H1 (cell line): ENCODE data around the gene NUFIP2. TPM values are rescaled to one million over a fixed set of nuclear protein-coding genes. Genes with fewer than 3 reads are reported as not detected.

Source experiments
- CTCF ChIA-PET: fragments of 300-600 bp; sonication (Branson Sonifier 250); formaldehyde crosslinking; loops from one replicate; lab custom pipeline; 2021; ENCODE audit not compliant: partially characterized antibody; lab: Charles Lee
- POLR2A ChIA-PET: fragments of 300-600 bp; sonication (Branson Sonifier 250); formaldehyde crosslinking; loops from one replicate; lab custom pipeline; 2021; ENCODE audit warnings: inconsistent platforms; ENCODE audit not compliant: partially characterized antibody; lab: Charles Lee
- DNase-seq, 2 experiments: peaks; one replicate each; pipeline versions ENCODE4 v3.0.0 to v3.0.0-alpha.2; 2010 to 2022; ENCODE audit warnings: low spot score in 2 of 2, low read depth in 1 of 2, mixed read lengths in 1 of 2
- FAIRE-seq: peaks from 2 replicates; lab custom pipeline; 2011; peaks lifted over from hg19 to GRCh38; lab: Jason Lieb, UNC
- H2AFZ ChIP-seq: 2 replicates; pipeline ENCODE4 v1.8.1; 2012; ENCODE audit warnings: low read length, inconsistent platforms
- H2AK5ac ChIP-seq: 2 replicates; pipeline ENCODE4 v1.6.1; 2013; ENCODE audit warnings: low read depth, low read length
- H2BK120ac ChIP-seq: replicated peaks from 2 replicates; pipeline ENCODE3; 2013; ENCODE audit warnings: low read depth, low read length, inconsistent platforms
- H2BK12ac ChIP-seq: 2 replicates; pipeline ENCODE4 v1.6.1; 2013; ENCODE audit warnings: low read depth, low read length
- H2BK15ac ChIP-seq: 2 replicates; pipeline ENCODE4 v1.6.1; 2013; ENCODE audit warnings: low read length
- H2BK20ac ChIP-seq: 2 replicates; pipeline ENCODE4 v1.6.1; 2013; ENCODE audit warnings: low read length
- H2BK5ac ChIP-seq: 2 replicates; pipeline ENCODE4 v1.6.1; 2013; ENCODE audit warnings: low read depth, low read length
- H3K14ac ChIP-seq: 2 replicates; pipeline ENCODE4 v1.6.1; 2013; ENCODE audit warnings: inconsistent platforms; ENCODE audit not compliant: insufficient read length
- H3K18ac ChIP-seq: 2 replicates; pipeline ENCODE4 v1.6.1; 2013; ENCODE audit warnings: low read length; ENCODE audit errors: extremely low read depth
- H3K23ac ChIP-seq: 2 replicates; pipeline ENCODE4 v1.6.1; 2013; ENCODE audit warnings: inconsistent platforms; ENCODE audit not compliant: insufficient read length
- H3K23me2 ChIP-seq: 2 replicates; pipeline ENCODE4 v1.6.1; 2013; ENCODE audit warnings: low read depth, low read length
- H3K27ac ChIP-seq: 2 replicates; pipeline ENCODE4 v1.6.1; 2011; ENCODE audit warnings: low read depth, low read length, inconsistent platforms
- H3K27me3 ChIP-seq, 4 experiments: replicated peaks in 1 of 4; 1 replicate in 1 of 4; 2 replicates in 3 of 4; pipeline versions ENCODE4 v1.6.1 to v1.8.1; 2011 to 2013; ENCODE audit warnings: low read length in 3 of 4, mild to moderate bottlenecking in 3 of 4, inconsistent platforms in 2 of 4, mixed read lengths in 2 of 4, moderate library complexity in 1 of 4; ENCODE audit not compliant: control insufficient read depth in 3 of 4, insufficient read depth in 3 of 4; ENCODE audit errors: extremely low read depth in 1 of 4
- H3K36me3 ChIP-seq, 4 experiments: 2 replicates each; pipeline versions ENCODE4 v1.6.1 to v1.8.1; 2011 to 2013; ENCODE audit warnings: mild to moderate bottlenecking in 4 of 4, low read length in 3 of 4, moderate library complexity in 2 of 4, control low read depth in 1 of 4, inconsistent platforms in 1 of 4; ENCODE audit not compliant: insufficient read depth in 4 of 4, control insufficient read depth in 2 of 4
- H3K4ac ChIP-seq: replicated peaks from 2 replicates; pipeline ENCODE3; 2013; ENCODE audit warnings: low read length, low read depth, mixed read lengths, inconsistent platforms; ENCODE audit not compliant: insufficient read length
- H3K4me1 ChIP-seq, 4 experiments: replicated peaks in 1 of 4; 1 replicate in 1 of 4; 2 replicates in 3 of 4; pipeline versions ENCODE4 v1.6.1 to v1.8.1; 2011 to 2013; ENCODE audit warnings: low read length in 3 of 4, inconsistent platforms in 2 of 4, mixed read lengths in 1 of 4; ENCODE audit not compliant: insufficient read depth in 4 of 4, control insufficient read depth in 3 of 4
- H3K4me2 ChIP-seq, 2 experiments: 2 replicates each; pipeline versions ENCODE4 v1.6.1 to v1.8.1; 2011 to 2013; ENCODE audit warnings: low read depth in 2 of 2, low read length in 2 of 2, control low read depth in 1 of 2, inconsistent platforms in 1 of 2, mild to moderate bottlenecking in 1 of 2; ENCODE audit not compliant: insufficient read depth in 1 of 2
- H3K4me3 ChIP-seq, 4 experiments: fragments of 200-600, 300-600 bp in 1 of 4; sonication (generic), shearing (Covaris generic), sonication (Bioruptor Twin) in 1 of 4; 2 replicates each; pipeline versions ENCODE4 v1.5.1 to v1.8.1; 2011 to 2016; ENCODE audit warnings: low read length in 4 of 4, low read depth in 3 of 4, control low read depth in 2 of 4, inconsistent platforms in 2 of 4, mild to moderate bottlenecking in 2 of 4, mixed read lengths in 1 of 4, moderate library complexity in 1 of 4; ENCODE audit not compliant: insufficient read depth in 2 of 4; ENCODE audit errors: extremely low read depth in 1 of 4
- H3K56ac ChIP-seq: replicated peaks from 2 replicates; pipeline ENCODE3; 2013; ENCODE audit warnings: low read depth, mild to moderate bottlenecking, mixed read lengths, low read length, inconsistent platforms; ENCODE audit not compliant: insufficient read length
- H3K79me1 ChIP-seq: 2 replicates; pipeline ENCODE4 v1.6.1; 2013; ENCODE audit warnings: low read depth, low read length, control low read depth
- H3K79me2 ChIP-seq, 2 experiments: 2 replicates each; pipeline versions ENCODE4 v1.6.1 to v1.8.1; 2012 to 2013; ENCODE audit warnings: low read length in 2 of 2, mild to moderate bottlenecking in 2 of 2, inconsistent platforms in 1 of 2; ENCODE audit not compliant: insufficient read depth in 2 of 2, control insufficient read depth in 1 of 2
- H3K9ac ChIP-seq, 4 experiments: replicated peaks in 1 of 4; 1 replicate in 1 of 4; 2 replicates in 3 of 4; pipeline versions ENCODE4 v1.6.1 to v1.8.1; 2011 to 2013; ENCODE audit warnings: low read depth in 3 of 4, low read length in 3 of 4, control low read depth in 2 of 4, mild to moderate bottlenecking in 2 of 4, moderate library complexity in 2 of 4, inconsistent platforms in 1 of 4; ENCODE audit errors: extremely low read depth in 1 of 4
- H3K9me3 ChIP-seq, 2 experiments: 2 replicates each; pipeline versions ENCODE4 v1.6.1 to v1.8.1; 2012 to 2013; ENCODE audit warnings: mild to moderate bottlenecking in 2 of 2, moderate library complexity in 2 of 2, control low read depth in 1 of 2, inconsistent platforms in 1 of 2, low read depth in 1 of 2, low read length in 1 of 2, mixed read lengths in 1 of 2; ENCODE audit not compliant: insufficient read depth in 2 of 2
- H4K20me1 ChIP-seq, 2 experiments: replicated peaks in 1 of 2; 2 replicates each; pipeline versions ENCODE3 to v1.8.1; 2011 to 2013; ENCODE audit warnings: inconsistent platforms in 2 of 2, low read length in 2 of 2, mild to moderate bottlenecking in 1 of 2; ENCODE audit not compliant: insufficient read depth in 2 of 2, control insufficient read depth in 1 of 2
- H4K5ac ChIP-seq: 2 replicates; pipeline ENCODE4 v1.6.1; 2013; ENCODE audit warnings: low read length, low read depth, mixed read lengths, inconsistent platforms; ENCODE audit not compliant: insufficient read length
- H4K8ac ChIP-seq: 2 replicates; pipeline ENCODE4 v1.8.0; 2013; ENCODE audit warnings: mild to moderate bottlenecking, moderate library complexity, low read length, inconsistent platforms; ENCODE audit not compliant: insufficient read depth; ENCODE audit errors: extremely low read depth
- H4K91ac ChIP-seq: replicated peaks from 2 replicates; pipeline ENCODE3; 2013; ENCODE audit warnings: low read length, mixed read lengths, inconsistent platforms; ENCODE audit not compliant: insufficient read length
- ATF3 ChIP-seq: IDR thresholded peaks from 2 replicates; pipeline ENCODE4 v1.6.1; 2011; ENCODE audit warnings: low read depth, mild to moderate bottlenecking, low read length; ENCODE audit not compliant: insufficient read depth
- BRCA1 ChIP-seq: IDR thresholded peaks from 2 replicates; pipeline ENCODE4 v1.6.1; 2012; ENCODE audit warnings: low read depth, low read length, improper control_type of control experiment
- CHD2 ChIP-seq: IDR thresholded peaks from 2 replicates; pipeline ENCODE4 v1.6.1; 2012; ENCODE audit warnings: low read length, improper control_type of control experiment
- CTBP2 ChIP-seq: IDR thresholded peaks from 2 replicates; pipeline ENCODE4 v1.7.0; 2011; ENCODE audit warnings: borderline replicate concordance, mild to moderate bottlenecking, moderate library complexity, mixed read lengths, low read length; ENCODE audit not compliant: insufficient read depth, insufficient read length
- FOSL1 ChIP-seq: IDR thresholded peaks from 2 replicates; pipeline ENCODE4 v1.6.1; 2011; ENCODE audit warnings: mild to moderate bottlenecking, low read depth, low read length, moderate library complexity; ENCODE audit not compliant: insufficient read depth
- MAX ChIP-seq: IDR thresholded peaks from 2 replicates; pipeline ENCODE4 v1.6.1; 2012; ENCODE audit warnings: inconsistent platforms
- NRF1 ChIP-seq: IDR thresholded peaks from 2 replicates; pipeline ENCODE4 v1.6.1; 2011; ENCODE audit warnings: mild to moderate bottlenecking, low read depth, low read length, improper control_type of control experiment
- TAF7 ChIP-seq: optimal IDR thresholded peaks from 2 replicates; pipeline ENCODE3; 2011; ENCODE audit warnings: low read depth, mild to moderate bottlenecking, inconsistent platforms, low read length, moderate library complexity, borderline replicate concordance
- whole genome bisulfite sequencing, 2 experiments: shearing (Covaris generic) in 1 of 2; methylation state at CpG; one replicate each; pipeline versions ENCODE4 v1.1.6 to v1.1.7; 2013 to 2015; ENCODE audit warnings: low lambda C conversion rate in 2 of 2, mixed read lengths in 2 of 2, inconsistent platforms in 1 of 2, low coverage in 1 of 2, missing lambda C conversion rate in 1 of 2; ENCODE audit not compliant: insufficient replicate concordance in 2 of 2, insufficient coverage in 1 of 2, insufficient read length in 1 of 2; ENCODE audit errors: extremely low coverage in 1 of 2, missing lambda C conversion rate in 1 of 2; 5-methylcytosine and 5-hydroxymethylcytosine counted together
- polyA plus RNA-seq, 7 experiments: library from polyadenylated mRNA; depleted of rRNA in 3 of 7; stranded (reverse) in 5 of 7; unstranded in 2 of 7; fragments of >200 nt in 5 of 7; fragments of 200-250 nt in 2 of 7; gene quantifications; 1 replicate in 5 of 7; 2 replicates in 1 of 7; 4 replicates in 1 of 7; pipeline versions ENCODE4 v1.2.1 to v1.2.3, GENCODE V29; 2011 to 2013; ENCODE audit warnings: missing spikeins in 2 of 7, mixed read lengths in 2 of 7
- total RNA-seq: library from RNA; stranded (reverse); fragmentation: NEBNext Ultra II Directional; extraction: Animal tissue kit (Norgen Biotek cat#: 25700); gene quantifications from 2 replicates; pipeline ENCODE4 v1.2.1, GENCODE V29; 2021

The NUFIP2 gene
- total and polyA plus RNA-seq, 2 of the 8 experiments (the other 6 are each of a cell fraction or from before 2014, with no cell fraction given), result 65.9 to 118 TPM

DNA sequence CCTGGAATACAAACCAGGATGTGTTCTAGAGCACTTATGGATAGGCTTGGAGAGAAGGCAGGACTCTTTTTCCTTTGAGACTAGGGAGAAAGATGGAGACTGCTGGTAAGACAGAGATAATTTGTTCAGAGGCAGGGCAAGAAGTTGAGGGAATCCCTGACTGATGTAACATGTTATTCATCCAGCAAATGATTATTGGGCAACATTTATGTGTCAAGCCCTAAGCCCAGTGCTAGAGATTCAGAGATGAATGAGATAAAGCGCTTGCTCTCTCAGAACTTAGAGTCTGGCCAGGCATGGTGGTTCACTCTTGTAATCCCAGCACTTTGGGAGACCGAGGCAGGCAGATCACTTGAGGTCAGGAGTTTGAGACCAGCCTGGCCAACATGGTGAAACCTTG is 47.8 kb upstream of the NUFIP2 start:
- no peaks in the 10 kb centered on the region for H3K79me1 ChIP-seq
- H4K91ac ChIP-seq, result no peak overlapping the region
- no peaks in the 10 kb centered on the region for H3K9me3 ChIP-seq
- H4K5ac ChIP-seq, result no peak overlapping the region
- H2BK12ac ChIP-seq, result no peak overlapping the region
- no peaks in the 10 kb centered on the region for H3K79me2 ChIP-seq
- no peak overlapping the region for H2AK5ac ChIP-seq
- no peaks in the 10 kb centered on the region for H3K23me2 ChIP-seq
- POLR2A ChIA-PET, result no interaction called here
- 95% methylated on average over 2 of the region's 2 CpGs; no CpG with 5 or more reads in 1 of the 2 experiments for WGBS, 2 experiments
- CTCF ChIA-PET, result no interaction called here
- H3K4me3 ChIP-seq, result no peak overlapping the region
- H2BK5ac ChIP-seq, result no peak overlapping the region
- no peaks in the 10 kb centered on the region for H4K20me1 ChIP-seq
- no peak overlapping the region for H3K14ac ChIP-seq
- H3K18ac ChIP-seq, result no peak overlapping the region
- no peak overlapping the region for H3K56ac ChIP-seq
- FAIRE-seq (no peak), DNase-seq (no peak)
- no peak overlapping the region for H3K4ac ChIP-seq
- no peaks in the 10 kb centered on the region for H3K36me3 ChIP-seq
- no peak overlapping the region for H3K4me2 ChIP-seq
- no peak overlapping the region for H2BK15ac ChIP-seq
- no peak overlapping the region for H3K9ac ChIP-seq
- H4K8ac ChIP-seq, result no peak overlapping the region
- no peak overlapping the region for H3K27ac ChIP-seq
- no peaks in the 10 kb centered on the region for H3K4me1 ChIP-seq
- no peak overlapping the region for H2AFZ ChIP-seq
- no peak overlapping the region for H2BK20ac ChIP-seq
- no peak for TF ChIP-seq FOSL1
- no peak for TF ChIP-seq TAF7
- TF ChIP-seq MAX, result no peak
- no peak for TF ChIP-seq CTBP2
- TF ChIP-seq BRCA1, result no peak
- TF ChIP-seq CHD2, result no peak
- TF ChIP-seq NRF1, result no peak
- TF ChIP-seq ATF3, result no peak
- H3K23ac ChIP-seq, result no peak overlapping the region
- no peak overlapping the region for H2BK120ac ChIP-seq
- H3K27me3 ChIP-seq, result no peaks in the 10 kb centered on the region
